SK-N-MC (cell line): ENCODE data around the gene NRP2.

Experiments
- DNase-seq: peaks from one replicate; pipeline ENCODE4 v3.0.0-alpha.2; 2011; ENCODE audit warnings: low read depth, low spot score
- H3K27ac ChIP-seq: fragments of 200-600 bp; sonication (generic); 2 replicates; pipeline ENCODE4 v1.5.1; 2016; ENCODE audit warnings: mixed run types
- H3K36me3 ChIP-seq: fragments of 200-600 bp; sonication (generic); 2 replicates; pipeline ENCODE4 v1.6.1; 2017; ENCODE audit warnings: antibody characterized with exemption, low read length, mixed read lengths; ENCODE audit not compliant: insufficient read depth
- H3K4me3 ChIP-seq: fragments of 200-600 bp; sonication (generic); 2 replicates; pipeline ENCODE4 v1.5.1; 2016
- H3K9ac ChIP-seq: fragments of 200-600 bp; sonication (generic); 2 replicates; pipeline ENCODE4 v1.8.0; 2017; ENCODE audit warnings: mixed run types, mixed read lengths; ENCODE audit not compliant: insufficient read length
- H3K9me3 ChIP-seq: fragments of 200-600 bp; sonication (generic); 2 replicates; pipeline ENCODE4 v1.6.1; 2017; ENCODE audit warnings: low read depth, mild to moderate bottlenecking, antibody characterized with exemption, low read length, moderate library complexity, mixed read lengths
- EZH2 ChIP-seq: fragments of 200-600 bp; sonication (generic); IDR thresholded peaks from one replicate; pipeline ENCODE4 v1.6.1; 2017; ENCODE audit warnings: antibody characterized with exemption
- FOXP2 ChIP-seq: optimal IDR thresholded peaks from 2 replicates; pipeline ENCODE3; 2011; ENCODE audit warnings: mild to moderate bottlenecking, moderate library complexity; ENCODE audit not compliant: insufficient read depth; ENCODE audit errors: extremely low read length, control extremely low read depth
- POLR2AphosphoS5 ChIP-seq: IDR thresholded peaks from 2 replicates; pipeline ENCODE4 v1.6.1; 2012; ENCODE audit warnings: mild to moderate bottlenecking, low read depth, low read length, borderline replicate concordance

Gene NRP2

GRCh38 chr2:205727174-205727573, 44.9 kb downstream of the NRP2 start:
- no peak overlapping the region for H3K27ac ChIP-seq
- no peak for TF ChIP-seq POLR2AphosphoS5
- no peak for TF ChIP-seq EZH2
- no peak for TF ChIP-seq FOXP2
- no peak for DNase-seq
- no peak overlapping the region for H3K4me3 ChIP-seq
- H3K9ac ChIP-seq: no peak overlapping the region
- no peaks in the 10 kb centered on the region for H3K9me3 ChIP-seq
- H3K36me3 ChIP-seq: no peaks in the 10 kb centered on the region

- no peak for DNase-seq
- Histone ChIP-seq H3K4me3 (no peak overlapping the region), H3K27ac (no peak overlapping the region), H3K9me3 (no peaks in the 10 kb centered on the region), H3K9ac (no peak overlapping the region), H3K36me3 (no peaks in the 10 kb centered on the region)
- TF ChIP-seq EZH2 (no peak), FOXP2 (no peak)
These were observed 46.1 kb downstream of the NRP2 start for GRCh38 chr2:205728366-205728765.

GRCh38 chr2:205730191-205730590, 47.9 kb downstream of the NRP2 start:
- no peak overlapping the region for H3K4me3 ChIP-seq
- H3K9ac ChIP-seq: no peak overlapping the region
- no peak for DNase-seq
- H3K36me3 ChIP-seq: no peaks in the 10 kb centered on the region
- no peaks in the 10 kb centered on the region for H3K9me3 ChIP-seq
- TF ChIP-seq FOXP2 (no peak), EZH2 (no peak), POLR2AphosphoS5 (no peak)
- H3K27ac ChIP-seq: no peak overlapping the region

GRCh38 chr2:205730701-205731582, 48.6 kb downstream of the NRP2 start:
- TF ChIP-seq FOXP2 (peak; percentile 26), POLR2AphosphoS5 (no peak), EZH2 (no peak)
- Histone ChIP-seq H3K4me3 (no peak overlapping the region), H3K9me3 (no peaks in the 10 kb centered on the region), H3K9ac (no peak overlapping the region), H3K36me3 (no peaks in the 10 kb centered on the region), H3K27ac (peak overlapping the region; percentile 32; the same call in 1 of the 2 replicates)
- DNase-seq: peak; percentile 56

GRCh38 chr2:205731583-205731981, 49.3 kb downstream of the NRP2 start:
- DNase-seq: no peak
- Histone ChIP-seq H3K27ac (no peak overlapping the region), H3K36me3 (no peaks in the 10 kb centered on the region), H3K9me3 (no peaks in the 10 kb centered on the region), H3K9ac (no peak overlapping the region), H3K4me3 (no peak overlapping the region)
- TF ChIP-seq EZH2 (no peak), POLR2AphosphoS5 (no peak), FOXP2 (no peak)

GRCh38 chr2:205732314-205732713, 50.0 kb downstream of the NRP2 start:
- no peak for DNase-seq
- H3K27ac ChIP-seq: no peak overlapping the region
- no peak overlapping the region for H3K9ac ChIP-seq
- no peak overlapping the region for H3K4me3 ChIP-seq
- no peak for TF ChIP-seq FOXP2
- TF ChIP-seq EZH2: no peak
- TF ChIP-seq POLR2AphosphoS5: no peak
- no peaks in the 10 kb centered on the region for H3K9me3 ChIP-seq
- no peaks in the 10 kb centered on the region for H3K36me3 ChIP-seq

GRCh38 chr2:205733082-205733481, 50.8 kb downstream of the NRP2 start:
- Histone ChIP-seq H3K27ac (no peak overlapping the region), H3K9ac (no peak overlapping the region), H3K4me3 (no peak overlapping the region), H3K9me3 (no peaks in the 10 kb centered on the region), H3K36me3 (no peaks in the 10 kb centered on the region)
- DNase-seq: no peak
- no peak for TF ChIP-seq FOXP2
- TF ChIP-seq POLR2AphosphoS5: no peak
- no peak for TF ChIP-seq EZH2

GRCh38 chr2:205733648-205734047, 51.3 kb downstream of the NRP2 start:
- no peak overlapping the region for H3K27ac ChIP-seq
- no peak for TF ChIP-seq EZH2
- no peak for TF ChIP-seq FOXP2
- no peak for TF ChIP-seq POLR2AphosphoS5
- no peak overlapping the region for H3K4me3 ChIP-seq
- no peaks in the 10 kb centered on the region for H3K36me3 ChIP-seq
- no peak overlapping the region for H3K9ac ChIP-seq
- no peaks in the 10 kb centered on the region for H3K9me3 ChIP-seq
- DNase-seq: no peak

GRCh38 chr2:205734436-205735037, 52.2 kb downstream of the NRP2 start:
- H3K27ac ChIP-seq: peak overlapping the region; percentile 88
- peak; percentile 6 for DNase-seq
- TF ChIP-seq EZH2 (no peak), FOXP2 (no peak), POLR2AphosphoS5 (no peak)
- no peaks in the 10 kb centered on the region for H3K9me3 ChIP-seq
- peak overlapping the region; percentile 28 for H3K9ac ChIP-seq
- H3K4me3 ChIP-seq: peak overlapping the region; percentile 17; the same call in 1 of the 2 replicates
- H3K36me3 ChIP-seq: no peaks in the 10 kb centered on the region
